GM21529 (cell line): ENCODE results near the gene NUDT14.

Experiments used
- ATAC-seq: cut with Tn5 transposase; IDR thresholded peaks from one replicate; pipeline ENCODE4 v1.9.1; 2021; ENCODE audit not compliant: unreplicated experiment

NUDT14 gene

GRCh38 chr14:105161309-105161708 lies 19.8 kb downstream of the NUDT14 start:
- no peak for ATAC-seq

GRCh38 chr14:105160776-105161175 lies 20.3 kb downstream of the NUDT14 start:
- ATAC-seq: no peak

- no peak for ATAC-seq
Observed at GRCh38 chr14:105159344-105159743, 21.8 kb downstream of the NUDT14 start.

- no peak for ATAC-seq
Observed at GRCh38 chr14:105158794-105159193, 22.3 kb downstream of the NUDT14 start.

- no peak for ATAC-seq
Observed at GRCh38 chr14:105157872-105158271, 23.2 kb downstream of the NUDT14 start.

- no peak for ATAC-seq
Observed at GRCh38 chr14:105156414-105157375, 24.4 kb downstream of the NUDT14 start.

- no peak for ATAC-seq
Observed at GRCh38 chr14:105155681-105156413, 25.3 kb downstream of the NUDT14 start.

- no peak for ATAC-seq
Observed at GRCh38 chr14:105155071-105155651, 26.0 kb downstream of the NUDT14 start.

GRCh38 chr14:105154476-105154871 lies 26.6 kb downstream of the NUDT14 start:
- no peak for ATAC-seq

- ATAC-seq: no peak
Observed at GRCh38 chr14:105153739-105154475, 27.2 kb downstream of the NUDT14 start.

GRCh38 chr14:105153331-105153731 lies 27.8 kb downstream of the NUDT14 start:
- ATAC-seq: no peak

GRCh38 chr14:105152794-105153241 lies 28.3 kb downstream of the NUDT14 start:
- ATAC-seq: no peak

GRCh38 chr14:105151838-105152793 lies 29.0 kb downstream of the NUDT14 start:
- ATAC-seq: no peak

GRCh38 chr14:105151084-105151837 lies 29.9 kb downstream of the NUDT14 start:
- ATAC-seq: no peak

- no peak for ATAC-seq
Observed at GRCh38 chr14:105150368-105151083, 30.6 kb downstream of the NUDT14 start.

GRCh38 chr14:105150026-105150367 lies 31.1 kb downstream of the NUDT14 start:
- no peak for ATAC-seq

- ATAC-seq: no peak
Observed at GRCh38 chr14:105149146-105149781, 31.8 kb downstream of the NUDT14 start.

GRCh38 chr14:105148604-105149145 lies 32.4 kb downstream of the NUDT14 start:
- ATAC-seq: no peak
